H1 (cell line): ENCODE results near the gene PPARD. TPM values are rescaled to one million over a fixed set of nuclear protein-coding genes. Genes with fewer than 3 reads are reported as not detected.

Experiments
- CHD2 ChIP-seq: IDR thresholded peaks from 2 replicates; pipeline ENCODE4 v1.6.1; 2012; ENCODE audit warnings: low read length, improper control_type of control experiment
- POLR2A ChIP-seq, 2 experiments: IDR thresholded peaks; 1 replicate in 1 of 2; 2 replicates in 1 of 2; pipeline ENCODE4 v1.6.1; 2011; ENCODE audit warnings: low read depth in 2 of 2, low read length in 2 of 2, mild to moderate bottlenecking in 2 of 2; ENCODE audit errors: control extremely low read depth in 1 of 2
- SUZ12 ChIP-seq: fragments of 200-600 bp; sonication (generic); IDR thresholded peaks from 2 replicates; pipeline ENCODE4 v1.6.1; 2012; ENCODE audit warnings: mild to moderate bottlenecking, inconsistent platforms, low read length, moderate library complexity, mixed read lengths
- polyA plus RNA-seq, 7 experiments: library from polyadenylated mRNA; depleted of rRNA in 3 of 7; stranded (reverse) in 5 of 7; unstranded in 2 of 7; fragments of >200 nt in 5 of 7; fragments of 200-250 nt in 2 of 7; gene quantifications; 1 replicate in 5 of 7; 2 replicates in 1 of 7; 4 replicates in 1 of 7; pipeline versions ENCODE4 v1.2.1 to v1.2.3, GENCODE V29; 2011 to 2013; ENCODE audit warnings: missing spikeins in 2 of 7, mixed read lengths in 2 of 7
- total RNA-seq: library from RNA; stranded (reverse); fragmentation: NEBNext Ultra II Directional; extraction: Animal tissue kit (Norgen Biotek cat#: 25700); gene quantifications from 2 replicates; pipeline ENCODE4 v1.2.1, GENCODE V29; 2021
- TF ChIP-seq, protein P1 (sequence below): fragments of 300-600 bp; sonication (generic); IDR thresholded peaks from 2 replicates; pipeline ENCODE4 v1.7.1; 2012; ENCODE audit warnings: low read length, moderate library complexity, mild to moderate bottlenecking, inconsistent platforms; ENCODE audit not compliant: insufficient replicate concordance

PPARD gene
- total and polyA plus RNA-seq, 2 of the 8 experiments (the other 6 are each of a cell fraction or from before 2014, with no cell fraction given): 14.6 to 14.9 TPM

GRCh38 chr6:35442693-35443092, 100.3 kb downstream of the PPARD start (continued):
- TF ChIP-seq, protein P1, sequence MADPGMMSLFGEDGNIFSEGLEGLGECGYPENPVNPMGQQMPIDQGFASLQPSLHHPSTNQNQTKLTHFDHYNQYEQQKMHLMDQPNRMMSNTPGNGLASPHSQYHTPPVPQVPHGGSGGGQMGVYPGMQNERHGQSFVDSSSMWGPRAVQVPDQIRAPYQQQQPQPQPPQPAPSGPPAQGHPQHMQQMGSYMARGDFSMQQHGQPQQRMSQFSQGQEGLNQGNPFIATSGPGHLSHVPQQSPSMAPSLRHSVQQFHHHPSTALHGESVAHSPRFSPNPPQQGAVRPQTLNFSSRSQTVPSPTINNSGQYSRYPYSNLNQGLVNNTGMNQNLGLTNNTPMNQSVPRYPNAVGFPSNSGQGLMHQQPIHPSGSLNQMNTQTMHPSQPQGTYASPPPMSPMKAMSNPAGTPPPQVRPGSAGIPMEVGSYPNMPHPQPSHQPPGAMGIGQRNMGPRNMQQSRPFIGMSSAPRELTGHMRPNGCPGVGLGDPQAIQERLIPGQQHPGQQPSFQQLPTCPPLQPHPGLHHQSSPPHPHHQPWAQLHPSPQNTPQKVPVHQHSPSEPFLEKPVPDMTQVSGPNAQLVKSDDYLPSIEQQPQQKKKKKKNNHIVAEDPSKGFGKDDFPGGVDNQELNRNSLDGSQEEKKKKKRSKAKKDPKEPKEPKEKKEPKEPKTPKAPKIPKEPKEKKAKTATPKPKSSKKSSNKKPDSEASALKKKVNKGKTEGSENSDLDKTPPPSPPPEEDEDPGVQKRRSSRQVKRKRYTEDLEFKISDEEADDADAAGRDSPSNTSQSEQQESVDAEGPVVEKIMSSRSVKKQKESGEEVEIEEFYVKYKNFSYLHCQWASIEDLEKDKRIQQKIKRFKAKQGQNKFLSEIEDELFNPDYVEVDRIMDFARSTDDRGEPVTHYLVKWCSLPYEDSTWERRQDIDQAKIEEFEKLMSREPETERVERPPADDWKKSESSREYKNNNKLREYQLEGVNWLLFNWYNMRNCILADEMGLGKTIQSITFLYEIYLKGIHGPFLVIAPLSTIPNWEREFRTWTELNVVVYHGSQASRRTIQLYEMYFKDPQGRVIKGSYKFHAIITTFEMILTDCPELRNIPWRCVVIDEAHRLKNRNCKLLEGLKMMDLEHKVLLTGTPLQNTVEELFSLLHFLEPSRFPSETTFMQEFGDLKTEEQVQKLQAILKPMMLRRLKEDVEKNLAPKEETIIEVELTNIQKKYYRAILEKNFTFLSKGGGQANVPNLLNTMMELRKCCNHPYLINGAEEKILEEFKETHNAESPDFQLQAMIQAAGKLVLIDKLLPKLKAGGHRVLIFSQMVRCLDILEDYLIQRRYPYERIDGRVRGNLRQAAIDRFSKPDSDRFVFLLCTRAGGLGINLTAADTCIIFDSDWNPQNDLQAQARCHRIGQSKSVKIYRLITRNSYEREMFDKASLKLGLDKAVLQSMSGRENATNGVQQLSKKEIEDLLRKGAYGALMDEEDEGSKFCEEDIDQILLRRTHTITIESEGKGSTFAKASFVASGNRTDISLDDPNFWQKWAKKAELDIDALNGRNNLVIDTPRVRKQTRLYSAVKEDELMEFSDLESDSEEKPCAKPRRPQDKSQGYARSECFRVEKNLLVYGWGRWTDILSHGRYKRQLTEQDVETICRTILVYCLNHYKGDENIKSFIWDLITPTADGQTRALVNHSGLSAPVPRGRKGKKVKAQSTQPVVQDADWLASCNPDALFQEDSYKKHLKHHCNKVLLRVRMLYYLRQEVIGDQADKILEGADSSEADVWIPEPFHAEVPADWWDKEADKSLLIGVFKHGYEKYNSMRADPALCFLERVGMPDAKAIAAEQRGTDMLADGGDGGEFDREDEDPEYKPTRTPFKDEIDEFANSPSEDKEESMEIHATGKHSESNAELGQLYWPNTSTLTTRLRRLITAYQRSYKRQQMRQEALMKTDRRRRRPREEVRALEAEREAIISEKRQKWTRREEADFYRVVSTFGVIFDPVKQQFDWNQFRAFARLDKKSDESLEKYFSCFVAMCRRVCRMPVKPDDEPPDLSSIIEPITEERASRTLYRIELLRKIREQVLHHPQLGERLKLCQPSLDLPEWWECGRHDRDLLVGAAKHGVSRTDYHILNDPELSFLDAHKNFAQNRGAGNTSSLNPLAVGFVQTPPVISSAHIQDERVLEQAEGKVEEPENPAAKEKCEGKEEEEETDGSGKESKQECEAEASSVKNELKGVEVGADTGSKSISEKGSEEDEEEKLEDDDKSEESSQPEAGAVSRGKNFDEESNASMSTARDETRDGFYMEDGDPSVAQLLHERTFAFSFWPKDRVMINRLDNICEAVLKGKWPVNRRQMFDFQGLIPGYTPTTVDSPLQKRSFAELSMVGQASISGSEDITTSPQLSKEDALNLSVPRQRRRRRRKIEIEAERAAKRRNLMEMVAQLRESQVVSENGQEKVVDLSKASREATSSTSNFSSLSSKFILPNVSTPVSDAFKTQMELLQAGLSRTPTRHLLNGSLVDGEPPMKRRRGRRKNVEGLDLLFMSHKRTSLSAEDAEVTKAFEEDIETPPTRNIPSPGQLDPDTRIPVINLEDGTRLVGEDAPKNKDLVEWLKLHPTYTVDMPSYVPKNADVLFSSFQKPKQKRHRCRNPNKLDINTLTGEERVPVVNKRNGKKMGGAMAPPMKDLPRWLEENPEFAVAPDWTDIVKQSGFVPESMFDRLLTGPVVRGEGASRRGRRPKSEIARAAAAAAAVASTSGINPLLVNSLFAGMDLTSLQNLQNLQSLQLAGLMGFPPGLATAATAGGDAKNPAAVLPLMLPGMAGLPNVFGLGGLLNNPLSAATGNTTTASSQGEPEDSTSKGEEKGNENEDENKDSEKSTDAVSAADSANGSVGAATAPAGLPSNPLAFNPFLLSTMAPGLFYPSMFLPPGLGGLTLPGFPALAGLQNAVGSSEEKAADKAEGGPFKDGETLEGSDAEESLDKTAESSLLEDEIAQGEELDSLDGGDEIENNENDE: no peak
- TF ChIP-seq SUZ12 (no peak), CHD2 (no peak), POLR2A (IDR thresholded peaks at IDR 0.05; ENCODE audit: control extremely low read depth in 1 of 2, low read depth in 2 of 2, low read length in 2 of 2) (no peak)
